Limb (tissue), 2 donors: ENCODE data around the gene MYL6B.

ENCODE experiments used
- DNase-seq, 2 donors: peaks; one replicate each; pipeline ENCODE4 v3.0.0-alpha.2; 2016; ENCODE audit errors: extremely low spot score in 2 of 2

The MYL6B gene

DNA sequence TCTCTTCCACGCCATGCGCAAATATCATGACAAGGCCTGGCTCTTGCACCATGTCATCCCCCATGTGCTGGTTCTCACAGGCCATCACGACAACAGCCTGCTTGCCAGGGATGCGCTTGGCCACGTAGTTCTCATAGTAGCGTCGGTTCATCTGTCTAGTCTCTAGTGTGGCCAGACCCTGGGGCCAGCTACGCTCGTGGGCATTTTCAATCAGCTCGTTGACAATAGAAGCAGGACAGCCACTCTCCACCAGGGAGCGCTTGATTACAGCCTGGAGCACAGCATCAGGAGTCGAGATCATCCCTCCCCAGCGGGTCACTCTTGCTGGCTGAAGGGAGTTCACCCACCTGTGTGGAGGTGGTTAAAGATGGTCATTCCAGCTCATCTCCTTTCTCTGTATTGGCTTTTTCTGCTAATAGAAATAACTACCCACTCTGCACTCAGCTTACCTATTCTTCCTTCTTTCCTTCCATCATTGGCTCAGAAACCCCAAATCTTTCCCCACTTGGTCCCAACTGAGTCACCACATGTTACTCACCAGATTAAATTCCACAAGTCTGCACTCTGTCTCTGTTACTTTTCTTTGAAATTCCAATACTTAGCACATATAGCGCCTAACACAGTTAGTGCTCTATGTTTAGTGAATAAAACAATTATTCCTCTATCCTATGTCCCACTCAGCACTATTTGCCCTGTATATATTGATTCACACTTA lies 54.2 kb downstream of the MYL6B start:
- DNase-seq = peak in 1 of 2 donors; percentile 43
